ENCODE measurements around the gene CNTN5. TPM values are rescaled to one million over a fixed set of nuclear protein-coding genes. Genes with fewer than 3 reads are reported as not detected.

CNTN5 gene
- total RNA-seq, 1 experiment from 2014 or later: not detected

- Histone ChIP-seq H3K9me3 (ENCODE audit: control insufficient read depth, low read depth, low read length) (no peaks in the 10 kb centered on the region), H2BK120ac (ENCODE audit: low read depth, low read length, poor library complexity, severe bottlenecking) (no peak overlapping the region), H3K27ac (ENCODE audit: insufficient read length, low read depth, low read length) (no peak overlapping the region), H3K79me2 (ENCODE audit: insufficient read depth, low read length) (no peaks in the 10 kb centered on the region), H3K18ac (ENCODE audit: insufficient read length, low read depth, low read length) (no peak overlapping the region), H2BK15ac (ENCODE audit: low read depth, low read length) (no peak overlapping the region), H2BK12ac (ENCODE audit: insufficient read length, low read depth, low read length) (no peak overlapping the region), H3K79me1 (ENCODE audit: insufficient read depth, low read depth, low read length, poor library complexity, severe bottlenecking) (no peaks in the 10 kb centered on the region), H3K23ac (ENCODE audit: insufficient read length, low read depth, low read length) (no peak overlapping the region), H4K91ac (ENCODE audit: insufficient read length, low read depth, low read length) (no peak overlapping the region), H4K5ac (ENCODE audit: insufficient read length, low read depth, low read length) (no peak overlapping the region), H3K23me2 (ENCODE audit: insufficient read length, low read depth, low read length, poor library complexity, severe bottlenecking) (no peaks in the 10 kb centered on the region), H2AFZ (ENCODE audit: low read length) (no peak overlapping the region), H3K56ac (ENCODE audit: insufficient read length, low read depth, low read length) (no peak overlapping the region), H3K27me3 (ENCODE audit: insufficient read depth, low read length) (no peaks in the 10 kb centered on the region), H4K8ac (replicated peaks; ENCODE audit: insufficient read length, low read depth, low read length) (no peak overlapping the region), H3K14ac (ENCODE audit: insufficient read depth, low read length) (no peak overlapping the region), H3K9ac (ENCODE audit: extremely low read depth, insufficient read length, low read length) (no peak overlapping the region), H3K4ac (ENCODE audit: low read depth, low read length) (no peak overlapping the region), H2BK20ac (ENCODE audit: low read depth, low read length, poor library complexity, severe bottlenecking) (no peak overlapping the region), H2AK5ac (ENCODE audit: insufficient read length, low read length) (no peak overlapping the region), H3T11ph (ENCODE audit: low read length) (no peak overlapping the region), H4K20me1 (ENCODE audit: control insufficient read depth, insufficient read depth, insufficient read length) (no peaks in the 10 kb centered on the region), H2BK5ac (ENCODE audit: insufficient read length, low read length) (no peak overlapping the region), H3K4me2 (ENCODE audit: insufficient read depth, insufficient read length, low read length) (no peak overlapping the region), H3K4me1 (ENCODE audit: insufficient read depth, low read length) (no peaks in the 10 kb centered on the region)
- Mint-ChIP-seq H3K4me1 (no peaks in the 10 kb centered on the region), H3K4me3 (no peak overlapping the region), H3K9me3 (peaks cover 0 to 3% of the 10 kb centered on the region in 2 experiments; a peak in 2 of 5 replicates), H3K27me3 (ENCODE audit: low read depth) (no peaks in the 10 kb centered on the region), H3K27ac (no peak overlapping the region; a peak in 1 of 7 replicates), H3K36me3 (ENCODE audit: insufficient read depth in 1 of 3, low read depth in 3 of 3) (no peaks in the 10 kb centered on the region)
- TF ChIP-seq CTCF (conservative IDR thresholded peaks at IDR 0.05): no peak
- DNase-seq: no peak
These were observed 1347.1 kb downstream of the CNTN5 start for GRCh38 chr11:100367892-100368291.
